HEK293T (cell line): ENCODE data around the gene CX3CL1.

Experiments used
- CTCF ChIA-PET: fragments of 350-600 bp; formaldehyde crosslinking; extraction: SDS; loops from one replicate; lab custom pipeline; 2021; ENCODE audit warnings: antibody characterized with exemption, inconsistent platforms; lab: Yijun Ruan, JAX
- POLR2A ChIA-PET: fragments of 350-600 bp; formaldehyde crosslinking; extraction: SDS; loops from one replicate; lab custom pipeline; 2020; ENCODE audit warnings: antibody characterized with exemption, inconsistent platforms; lab: Yijun Ruan, JAX
- DNase-seq: peaks from one replicate; pipeline ENCODE4 v3.0.0; 2012; ENCODE audit warnings: mixed read lengths; ENCODE audit errors: extremely low spot score
- ARNT ChIP-seq: fragments of 450-650 bp; IDR thresholded peaks from 2 replicates; pipeline ENCODE4 v1.6.1; 2017; ENCODE audit warnings: mild to moderate bottlenecking
- BHLHE40 ChIP-seq: fragments of 450-650 bp; IDR thresholded peaks from 2 replicates; pipeline ENCODE4 v1.6.1; 2016; ENCODE audit warnings: mild to moderate bottlenecking, moderate library complexity, borderline replicate concordance
- CTBP1 ChIP-seq: fragments of 450-650 bp; IDR thresholded peaks from 2 replicates; pipeline ENCODE4 v1.6.1; 2016; ENCODE audit warnings: borderline replicate concordance
- ELF4 ChIP-seq: fragments of 450-650 bp; IDR thresholded peaks from 2 replicates; pipeline ENCODE4 v1.6.1; 2017; ENCODE audit warnings: antibody characterized with exemption
- FOXA1 ChIP-seq: fragments of 450-650 bp; IDR thresholded peaks from 2 replicates; pipeline ENCODE4 v1.6.1; 2016; ENCODE audit warnings: mild to moderate bottlenecking
- FOXK2 ChIP-seq: fragments of 450-650 bp; IDR thresholded peaks from 2 replicates; pipeline ENCODE4 v1.6.1; 2016; ENCODE audit warnings: mild to moderate bottlenecking
- FOXM1 ChIP-seq: fragments of 450-650 bp; IDR thresholded peaks from 2 replicates; pipeline ENCODE4 v1.6.1; 2017; ENCODE audit warnings: mild to moderate bottlenecking, borderline replicate concordance
- HDGF ChIP-seq: fragments of 450-650 bp; IDR thresholded peaks from 2 replicates; pipeline ENCODE4 v1.6.1; 2017; ENCODE audit warnings: antibody characterized with exemption, borderline replicate concordance
- L3MBTL2 ChIP-seq: fragments of 450-650 bp; conservative IDR thresholded peaks from 2 replicates; pipeline ENCODE4 v1.6.1; 2016; ENCODE audit warnings: mild to moderate bottlenecking
- LEF1 ChIP-seq: fragments of 450-650 bp; IDR thresholded peaks from 2 replicates; pipeline ENCODE4 v1.6.1; 2017; ENCODE audit warnings: mild to moderate bottlenecking, borderline replicate concordance
- NFRKB ChIP-seq: fragments of 450-650 bp; IDR thresholded peaks from 2 replicates; pipeline ENCODE4 v1.6.1; 2016; ENCODE audit warnings: mild to moderate bottlenecking, moderate library complexity
- PKNOX1 ChIP-seq: fragments of 450-650 bp; IDR thresholded peaks from 2 replicates; pipeline ENCODE4 v1.6.1; 2016
- SP1 ChIP-seq: fragments of 450-650 bp; IDR thresholded peaks from 2 replicates; pipeline ENCODE4 v1.6.1; 2017
- SUZ12 ChIP-seq: fragments of 450-650 bp; IDR thresholded peaks from 2 replicates; pipeline ENCODE4 v1.6.1; 2016; ENCODE audit warnings: mild to moderate bottlenecking
- TARDBP ChIP-seq: fragments of 450-650 bp; IDR thresholded peaks from 2 replicates; pipeline ENCODE4 v1.6.1; 2016
- ZNF384 ChIP-seq: fragments of 450-650 bp; IDR thresholded peaks from 2 replicates; pipeline ENCODE4 v1.6.1; 2016

The CX3CL1 gene

GRCh38 chr16:57401943-57402640, 29.8 kb downstream of the CX3CL1 start:
- ChIA-PET POLR2A (no interaction called here), CTCF (interaction anchor here (0.5 kb wide), 1 partner anchor 15 kb away, joined by 3 read pairs; no protein-coding TSS in a partner anchor)
- no peak for DNase-seq
- TF ChIP-seq LEF1 = no peak

GRCh38 chr16:57403965-57404817, 31.9 kb downstream of the CX3CL1 start, which contains the start of gene CCL17:
TSS of gene CCL17 (plus strand) at chr16:57404767. CDS start at chr16:57413933, 9,166 bp downstream.
- ChIA-PET CTCF (interaction anchor here (2.0 kb wide), 1 partner anchor 13 kb away, joined by 11 read pairs; no protein-coding TSS in a partner anchor), POLR2A (interaction anchor here (1.9 kb wide), 1 partner anchor 12 kb away, joined by 6 read pairs; no protein-coding TSS in a partner anchor)

GRCh38 chr16:57405097-57405496, 32.8 kb downstream of the CX3CL1 start:
- ChIA-PET CTCF (interaction anchor here (0.7 to 2.0 kb wide), 2 partner anchors 12 to 17 kb away, joined by 3 to 11 read pairs; no protein-coding TSS in a partner anchor), POLR2A (interaction anchor here (1.9 kb wide), 1 partner anchor 12 kb away, joined by 6 read pairs; no protein-coding TSS in a partner anchor)
- no peak for DNase-seq
- TF ChIP-seq SUZ12 (no peak), SP1 (no peak), PKNOX1 (no peak), FOXM1 (no peak), CTBP1 (no peak), TARDBP (no peak), LEF1 (no peak), ARNT (no peak), NFRKB (no peak), ZNF384 (no peak), FOXA1 (no peak), FOXK2 (no peak), HDGF (no peak), ELF4 (no peak), L3MBTL2 (no peak), BHLHE40 (no peak)

More at GRCh38 chr16:57403965-57404817, 31.9 kb downstream of the CX3CL1 start, which contains the start of gene CCL17:
- DNase-seq = no peak
- no peak for TF ChIP-seq FOXA1
- no peak for TF ChIP-seq HDGF
- TF ChIP-seq SP1 = no peak
- TF ChIP-seq FOXM1 = no peak
- TF ChIP-seq LEF1 = no peak
- no peak for TF ChIP-seq ELF4
- TF ChIP-seq FOXK2 = no peak
- TF ChIP-seq TARDBP = no peak

- TF ChIP-seq BHLHE40 (no peak), PKNOX1 (no peak)
- POLR2A ChIA-PET = interaction anchor here (1.1 kb wide), 1 partner anchor 10 kb away, joined by 3 read pairs; no protein-coding TSS in a partner anchor
- DNase-seq = no peak
- CTCF ChIA-PET = no interaction called here
Measured at GRCh38 chr16:57406881-57407280, 34.6 kb downstream of the CX3CL1 start.

GRCh38 chr16:57407521-57408353, 35.4 kb downstream of the CX3CL1 start:
- no peak for TF ChIP-seq NFRKB
- no peak for TF ChIP-seq ARNT
- no peak for TF ChIP-seq PKNOX1
- no peak for TF ChIP-seq SUZ12
- no peak for TF ChIP-seq CTBP1
- TF ChIP-seq FOXK2 = no peak
- no peak for TF ChIP-seq LEF1
- DNase-seq = no peak
- ChIA-PET CTCF (no interaction called here), POLR2A (no interaction called here)

GRCh38 chr16:57409065-57409464, 36.8 kb downstream of the CX3CL1 start:
- ChIA-PET POLR2A (no interaction called here), CTCF (interaction anchor here (0.6 kb wide), 1 partner anchor 9 kb away, joined by 3 read pairs; no protein-coding TSS in a partner anchor)
- TF ChIP-seq FOXA1 (no peak), CTBP1 (no peak), ARNT (no peak)
- no peak for DNase-seq
